Activated T-cell treated with anti-CD3 and anti-CD28 coated beads for 4 hours (primary cell): ENCODE results near the gene MSN.

ENCODE experiments used
- DNase-seq: peaks from one replicate; pipeline ENCODE4 v3.0.0-alpha.2; 2020

Gene MSN

GRCh38 chrX:65674204-65674893, 6.9 kb downstream of the MSN start:
- no peak for DNase-seq

- no peak for DNase-seq
Measured at GRCh38 chrX:65677954-65678469, 10.6 kb downstream of the MSN start.

- no peak for DNase-seq
Measured at GRCh38 chrX:65679071-65679540, 11.7 kb downstream of the MSN start.

- no peak for DNase-seq
Measured at GRCh38 chrX:65681810-65682209, 14.4 kb downstream of the MSN start.

GRCh38 chrX:65685112-65685511, 17.7 kb downstream of the MSN start:
- DNase-seq: no peak

- no peak for DNase-seq
Measured at GRCh38 chrX:65686236-65686635, 18.8 kb downstream of the MSN start.

GRCh38 chrX:65687367-65687766, 19.9 kb downstream of the MSN start:
- DNase-seq: no peak

- no peak for DNase-seq
Measured at GRCh38 chrX:65688403-65688871, 21.0 kb downstream of the MSN start.

- no peak for DNase-seq
Measured at GRCh38 chrX:65689377-65689776, 21.9 kb downstream of the MSN start.

GRCh38 chrX:65690057-65690855, 22.8 kb downstream of the MSN start:
- DNase-seq: no peak

- no peak for DNase-seq
Measured at GRCh38 chrX:65695849-65696449, 28.5 kb downstream of the MSN start.

GRCh38 chrX:65696613-65697012, 29.2 kb downstream of the MSN start:
- no peak for DNase-seq

- no peak for DNase-seq
Measured at GRCh38 chrX:65697211-65697641, 29.8 kb downstream of the MSN start.

GRCh38 chrX:65697915-65698796, 30.7 kb downstream of the MSN start:
- peak; percentile 60 for DNase-seq

GRCh38 chrX:65702956-65703355, 35.5 kb downstream of the MSN start:
- DNase-seq: no peak

- DNase-seq: no peak
Measured at GRCh38 chrX:65705439-65705838, 38.0 kb downstream of the MSN start.

GRCh38 chrX:65706041-65706828, 38.8 kb downstream of the MSN start:
- no peak for DNase-seq

- DNase-seq: no peak
Measured at GRCh38 chrX:65707151-65707550, 39.7 kb downstream of the MSN start.

GRCh38 chrX:65712005-65712806, 44.8 kb downstream of the MSN start:
- no peak for DNase-seq

GRCh38 chrX:65718538-65718937, 51.1 kb downstream of the MSN start:
- DNase-seq: no peak
